ENCODE measurements around the gene DCUN1D4. TPM values are rescaled to one million over a fixed set of nuclear protein-coding genes. Genes with fewer than 3 reads are reported as not detected.
"Not testable (repeated sequence)": the region's sequence is repeated elsewhere in the genome, so short reads cannot be mapped to it uniquely, and the experiment has no call there.

The DCUN1D4 gene
- total RNA-seq, 1 donor from 2014 or later = 119 TPM

DNA sequence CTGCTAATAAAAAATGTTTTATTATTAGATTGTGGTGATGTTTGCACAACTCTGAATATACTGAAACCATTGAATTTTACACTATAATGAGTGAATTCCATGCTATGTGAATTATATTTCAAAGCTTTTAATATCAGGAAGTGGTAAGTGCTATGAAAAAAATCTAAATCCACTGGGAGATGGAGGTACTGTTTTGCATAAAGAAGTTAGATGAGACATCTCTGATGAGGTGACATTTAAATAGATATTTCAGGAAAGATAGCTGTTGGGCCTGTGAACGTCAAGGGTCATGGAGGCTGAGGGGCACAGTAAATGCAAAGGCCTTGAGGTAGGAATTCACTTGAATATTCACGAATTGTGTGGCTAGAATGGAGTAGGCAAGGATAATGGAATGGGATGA lies 12.3 kb downstream of the DCUN1D4 start:
- no peak for DNase-seq

DNA sequence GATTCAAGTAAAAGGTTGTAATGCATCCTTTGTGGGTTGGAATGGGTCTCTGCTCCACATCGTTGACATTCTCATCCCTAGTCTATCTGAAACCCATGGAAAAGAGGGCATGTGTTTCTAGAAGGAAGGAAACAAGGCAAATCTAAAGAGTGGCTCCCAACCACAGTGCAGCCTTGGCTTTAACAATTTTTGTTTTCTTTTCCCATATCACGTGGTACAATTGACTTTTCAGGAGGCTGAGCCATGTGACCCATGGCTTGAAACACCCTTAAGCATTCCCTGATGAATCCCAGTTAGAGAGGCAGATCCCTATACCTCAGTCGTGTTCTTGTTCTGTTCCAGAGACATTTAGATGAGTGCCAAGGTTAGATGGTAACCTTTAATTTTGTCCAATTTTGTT lies 12.8 kb downstream of the DCUN1D4 start:
- DNase-seq = no peak

DNA sequence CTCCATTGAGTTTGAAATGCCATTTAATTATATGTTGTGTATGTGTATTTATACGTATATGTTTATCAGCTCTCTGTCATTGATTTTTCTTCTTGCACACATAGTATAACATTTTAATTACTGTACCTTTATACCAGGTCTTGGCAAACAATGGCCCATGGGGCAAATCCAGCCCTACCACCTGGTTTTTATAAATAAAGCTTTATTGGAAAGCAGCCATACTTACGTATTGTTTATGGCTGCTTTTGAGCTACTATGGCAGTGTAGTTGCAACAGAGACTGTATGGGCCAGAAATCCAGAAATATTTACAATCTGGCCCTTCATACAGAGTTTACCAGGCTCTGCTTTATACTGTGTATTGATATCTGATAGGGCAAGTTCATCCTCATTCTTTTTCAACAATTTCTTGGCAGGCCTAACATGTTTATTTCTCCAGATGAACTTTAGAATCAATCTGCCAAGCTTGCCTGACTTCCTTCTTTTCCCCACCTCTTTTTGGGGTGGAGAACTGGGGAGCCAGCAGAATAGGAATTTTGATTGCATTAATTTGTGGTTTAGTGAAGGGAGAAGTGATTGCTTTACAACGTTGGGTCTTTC lies 15.8 kb downstream of the DCUN1D4 start:
- no peak for DNase-seq

DNA sequence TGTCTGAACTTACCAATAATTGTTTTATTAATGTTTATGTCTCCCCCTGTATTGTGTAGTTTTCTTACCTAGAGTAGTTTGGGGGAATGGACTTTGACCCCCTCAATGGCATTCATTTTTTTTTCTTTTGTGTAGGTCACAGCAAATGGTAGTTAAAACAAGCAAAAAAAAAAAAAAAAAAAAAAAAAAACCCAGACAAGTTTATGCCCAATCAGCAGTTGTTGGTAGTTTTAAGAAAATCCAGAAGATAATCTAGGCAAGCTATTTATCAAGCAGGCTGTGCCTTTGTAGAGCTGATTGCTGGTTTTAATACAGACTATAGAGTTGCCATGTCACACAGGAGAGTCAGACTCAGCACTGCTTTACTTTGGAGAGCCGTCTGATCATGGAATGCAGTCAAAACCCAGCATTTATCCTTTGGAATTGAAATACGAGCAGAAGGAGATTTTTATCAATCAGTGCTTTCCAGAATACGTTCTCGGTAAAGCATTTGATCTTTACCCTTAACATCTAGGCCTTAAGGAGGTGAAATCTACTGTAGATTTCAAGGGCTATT lies 16.6 kb downstream of the DCUN1D4 start:
- no peak for DNase-seq

DNA sequence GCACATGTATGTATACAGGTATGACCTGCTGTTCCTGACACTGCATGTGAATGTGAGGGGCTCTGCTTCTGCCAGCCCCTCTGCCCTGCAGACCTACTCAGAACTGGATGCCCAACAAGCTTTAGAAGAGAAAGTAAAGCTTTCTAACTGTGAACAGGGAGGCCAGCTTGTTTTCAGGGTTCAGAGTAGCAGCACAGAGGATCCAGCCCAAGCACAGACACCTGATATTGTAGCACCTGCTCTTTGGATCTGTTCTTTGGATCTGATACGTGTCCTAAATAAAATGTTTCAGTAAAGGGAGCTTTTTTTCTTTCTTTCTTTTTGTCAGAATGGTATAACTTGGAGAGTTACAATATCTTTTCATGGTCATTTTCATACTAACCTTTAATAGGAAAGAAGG lies 19.2 kb downstream of the DCUN1D4 start:
- DNase-seq = no peak

DNA sequence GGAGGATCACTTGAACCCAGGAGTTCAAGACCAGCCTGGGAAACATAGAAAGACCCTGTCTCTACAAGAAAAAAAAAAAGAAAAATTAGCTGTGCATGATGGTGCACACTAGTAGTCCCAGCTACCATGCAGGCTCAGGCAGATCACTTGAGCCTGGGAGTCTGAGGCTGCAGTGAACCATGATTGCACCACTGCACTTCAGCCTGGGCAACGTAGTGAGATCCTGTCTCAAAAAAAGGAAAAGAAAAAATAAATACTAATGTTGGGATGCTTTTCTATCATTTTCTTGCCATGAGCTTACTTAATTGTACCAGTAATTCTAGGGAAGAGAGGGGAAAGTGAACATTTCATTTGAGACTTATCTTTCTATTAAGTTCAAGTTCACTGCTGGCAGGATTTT lies 19.8 kb downstream of the DCUN1D4 start:
- DNase-seq = no peak

DNA sequence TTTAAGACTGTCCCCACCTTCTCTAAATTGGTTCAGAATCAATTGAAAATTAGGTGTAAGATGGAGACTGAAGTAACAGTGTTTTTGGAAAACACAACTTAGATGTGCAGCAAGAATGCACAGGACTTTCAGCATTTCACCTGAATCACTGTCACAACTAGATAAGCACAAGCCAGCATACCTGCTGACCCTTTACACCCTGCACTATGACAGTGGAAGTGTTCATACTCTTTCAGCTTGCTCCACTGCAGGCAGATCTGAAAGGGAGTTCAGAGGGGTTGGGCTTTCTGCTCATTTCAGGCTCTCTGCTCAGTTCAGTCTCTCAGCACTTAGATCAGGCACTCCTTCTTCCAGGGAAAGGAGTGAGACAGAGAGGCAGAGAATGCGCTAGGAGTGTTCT lies 22.8 kb downstream of the DCUN1D4 start:
- no peak for DNase-seq

DNA sequence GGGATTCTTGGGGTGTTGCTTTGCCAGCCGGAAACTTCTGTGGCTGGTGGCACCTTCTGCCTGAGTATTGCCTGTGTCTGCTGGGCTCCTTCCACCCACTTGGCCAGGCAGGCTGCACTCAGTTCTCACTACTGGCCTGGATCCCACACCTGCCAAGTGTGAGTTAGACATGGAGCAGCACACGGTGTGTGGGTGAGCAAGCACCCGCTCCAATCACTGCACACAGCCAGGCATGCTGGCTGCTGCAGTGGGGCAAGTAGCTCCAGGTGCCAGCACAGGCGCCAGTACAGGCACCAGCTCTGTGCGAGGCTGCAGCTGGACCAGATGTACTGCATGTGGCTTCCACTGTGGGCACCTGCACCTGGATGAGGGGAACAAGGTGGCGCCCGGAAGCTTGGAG lies 23.9 kb downstream of the DCUN1D4 start:
- DNase-seq = peak; percentile 30

DNA sequence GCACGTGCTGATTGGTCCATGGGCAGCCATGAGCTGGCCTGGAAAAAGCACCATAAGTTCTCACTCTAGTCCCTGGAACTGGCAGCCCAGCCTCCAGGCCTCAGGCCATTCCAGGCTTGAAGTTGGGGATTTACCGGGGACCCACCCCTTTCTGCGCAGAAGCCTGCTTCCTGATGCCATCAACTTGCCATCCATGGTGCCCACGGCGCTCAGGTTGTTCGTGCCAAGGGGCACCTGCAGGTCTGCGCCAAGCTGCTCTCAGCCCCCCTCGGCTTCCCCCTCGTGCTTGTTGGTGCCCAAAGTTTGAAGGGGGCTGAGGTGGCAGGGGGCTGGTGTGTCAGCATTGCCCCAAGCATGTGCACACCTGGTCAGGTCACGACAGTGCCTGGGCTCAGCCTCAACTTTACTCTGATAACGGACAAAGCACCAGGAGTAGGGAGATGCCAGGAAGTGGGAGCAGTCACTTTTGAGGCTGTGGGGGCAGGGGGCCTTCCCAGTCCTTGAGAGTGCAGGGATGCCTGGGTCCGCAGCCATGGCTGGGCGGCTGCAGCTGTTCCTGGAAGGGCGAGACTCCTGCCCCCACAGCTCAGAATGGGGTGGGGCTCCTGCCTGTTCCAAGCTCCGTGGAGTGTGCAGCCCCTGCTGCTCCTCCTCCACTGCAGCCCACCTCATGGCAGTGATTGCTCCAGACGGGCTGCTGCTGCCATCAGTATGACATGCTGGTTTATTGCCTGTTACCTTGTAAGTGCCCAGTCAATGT lies 24.9 kb downstream of the DCUN1D4 start:
- DNase-seq = no peak

DNA sequence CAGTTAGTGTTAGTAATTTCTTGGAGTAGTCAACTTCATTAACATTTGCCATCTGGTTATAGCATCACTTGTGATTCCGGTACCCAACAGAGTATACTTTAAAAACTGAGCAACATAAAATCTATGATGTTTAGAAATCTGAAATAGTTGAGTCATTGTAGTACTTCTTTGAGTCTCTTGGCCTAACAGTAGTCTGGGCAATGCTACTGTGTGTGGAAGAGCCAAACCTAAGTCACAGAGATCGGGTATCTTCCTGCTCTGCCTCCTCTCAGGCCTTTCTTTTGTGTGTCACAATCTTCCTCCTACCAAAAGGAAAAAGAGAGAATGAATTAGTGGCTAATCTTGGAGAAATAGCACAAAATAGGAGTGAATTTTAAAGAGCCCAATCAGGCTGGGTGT lies 25.5 kb downstream of the DCUN1D4 start:
- no peak for DNase-seq

DNA sequence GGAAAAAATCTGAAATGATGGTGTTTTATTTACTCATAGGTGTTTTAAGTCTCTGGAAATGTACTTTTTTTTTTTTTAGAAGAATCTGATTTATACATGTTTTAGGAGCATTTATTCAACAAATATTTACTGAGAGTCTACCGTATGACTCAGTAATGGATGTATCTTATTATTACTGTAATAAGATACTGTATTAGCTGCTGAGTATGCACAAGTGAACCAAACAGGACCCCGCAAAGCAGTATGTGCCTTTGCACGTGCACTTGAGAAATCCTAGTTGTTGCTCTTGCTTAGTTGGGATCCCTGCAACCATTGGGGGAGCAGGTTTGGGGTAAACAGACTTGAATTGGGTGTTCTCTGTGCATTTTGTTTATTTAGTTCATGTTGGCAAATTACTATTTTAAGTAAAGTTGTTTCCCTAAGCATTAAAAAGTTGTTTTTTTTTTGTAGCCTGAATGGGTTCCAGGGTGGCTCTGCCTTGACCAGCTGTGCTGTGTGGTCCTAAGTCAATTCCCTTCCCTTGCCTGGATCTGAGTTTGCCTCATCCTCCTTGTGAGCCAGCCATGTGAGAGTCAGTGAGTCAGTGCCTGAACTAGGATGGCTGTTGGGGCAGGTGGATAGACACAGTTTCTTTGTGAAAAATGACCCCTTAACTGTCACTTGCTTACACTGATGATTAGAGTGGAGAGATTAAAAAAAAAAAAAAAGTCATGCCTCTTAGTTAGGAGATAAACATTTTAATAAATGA lies 27.7 kb downstream of the DCUN1D4 start:
- DNase-seq = no peak

DNA sequence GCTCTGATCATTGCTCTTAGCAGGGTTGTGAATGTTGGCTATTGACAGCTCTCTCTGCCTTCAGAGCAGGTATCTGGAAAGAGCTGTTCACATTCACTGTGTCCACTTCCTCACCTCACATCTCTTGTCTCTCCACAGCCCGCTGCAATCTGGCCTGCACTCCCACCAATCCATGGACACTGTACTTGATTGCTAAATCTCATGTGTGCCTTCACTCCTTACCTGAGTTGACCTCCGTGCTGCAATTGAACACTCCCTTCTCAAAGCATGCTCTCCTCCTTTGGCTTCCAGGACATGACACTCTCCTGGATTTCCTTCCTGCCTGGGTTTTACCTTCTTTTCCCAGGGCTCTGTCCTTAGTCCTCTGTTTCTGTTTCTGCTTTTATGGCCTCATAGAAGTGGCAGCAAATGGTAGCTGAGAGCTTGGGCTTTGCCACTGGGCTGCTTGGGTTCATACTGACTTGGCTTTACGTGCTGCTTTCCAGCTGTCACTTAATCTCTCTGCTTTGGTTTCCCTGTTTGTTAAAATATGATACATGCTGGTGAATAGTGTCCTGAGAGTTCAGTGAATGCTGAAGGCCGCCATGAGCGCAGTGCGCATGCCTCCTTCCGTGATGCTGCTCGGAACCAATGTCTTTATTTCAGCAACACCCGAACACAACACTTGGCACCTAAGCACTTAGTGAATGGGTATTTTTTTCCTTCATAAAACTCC lies 29.5 kb downstream of the DCUN1D4 start:
- no peak for DNase-seq

DNA sequence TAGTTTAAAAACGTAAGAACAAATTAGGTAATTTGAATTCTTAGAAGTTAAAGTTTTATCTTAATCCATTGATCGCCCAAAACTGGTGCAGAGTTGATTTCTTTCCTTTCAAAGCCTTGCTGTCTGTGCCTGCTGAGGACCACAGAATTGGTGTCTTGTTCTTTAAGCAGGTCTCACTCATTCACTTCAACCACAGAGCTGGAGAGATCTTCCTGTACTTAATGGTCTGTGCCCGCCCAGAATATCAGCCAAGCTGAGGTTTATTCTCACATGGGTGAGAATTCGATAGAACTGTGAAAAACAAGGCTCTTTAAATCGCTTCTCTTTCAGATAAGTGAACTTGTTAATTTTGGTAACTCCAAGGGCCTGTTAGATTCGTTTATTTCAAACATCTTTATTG lies 31.6 kb downstream of the DCUN1D4 start:
- DNase-seq = no peak

DNA sequence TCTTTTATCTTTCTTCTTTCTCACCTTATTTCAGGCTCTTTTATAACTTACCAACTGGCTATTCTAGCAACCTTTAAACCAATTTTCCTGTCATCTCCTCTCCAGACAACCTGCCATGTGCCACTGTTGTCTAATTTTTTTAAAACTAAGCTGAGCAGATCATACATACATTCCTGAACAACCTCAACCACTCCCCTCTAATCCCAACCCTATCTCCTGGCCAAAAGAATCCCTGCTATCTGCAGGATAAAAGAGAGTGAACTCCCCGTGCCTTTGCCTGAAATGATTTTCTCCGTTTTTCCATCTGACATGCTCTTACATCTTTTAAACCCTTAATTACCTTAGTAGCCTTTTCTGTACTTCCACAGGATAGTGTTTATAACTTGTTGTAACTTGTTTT lies 35.5 kb downstream of the DCUN1D4 start:
- DNase-seq = no peak

DNA sequence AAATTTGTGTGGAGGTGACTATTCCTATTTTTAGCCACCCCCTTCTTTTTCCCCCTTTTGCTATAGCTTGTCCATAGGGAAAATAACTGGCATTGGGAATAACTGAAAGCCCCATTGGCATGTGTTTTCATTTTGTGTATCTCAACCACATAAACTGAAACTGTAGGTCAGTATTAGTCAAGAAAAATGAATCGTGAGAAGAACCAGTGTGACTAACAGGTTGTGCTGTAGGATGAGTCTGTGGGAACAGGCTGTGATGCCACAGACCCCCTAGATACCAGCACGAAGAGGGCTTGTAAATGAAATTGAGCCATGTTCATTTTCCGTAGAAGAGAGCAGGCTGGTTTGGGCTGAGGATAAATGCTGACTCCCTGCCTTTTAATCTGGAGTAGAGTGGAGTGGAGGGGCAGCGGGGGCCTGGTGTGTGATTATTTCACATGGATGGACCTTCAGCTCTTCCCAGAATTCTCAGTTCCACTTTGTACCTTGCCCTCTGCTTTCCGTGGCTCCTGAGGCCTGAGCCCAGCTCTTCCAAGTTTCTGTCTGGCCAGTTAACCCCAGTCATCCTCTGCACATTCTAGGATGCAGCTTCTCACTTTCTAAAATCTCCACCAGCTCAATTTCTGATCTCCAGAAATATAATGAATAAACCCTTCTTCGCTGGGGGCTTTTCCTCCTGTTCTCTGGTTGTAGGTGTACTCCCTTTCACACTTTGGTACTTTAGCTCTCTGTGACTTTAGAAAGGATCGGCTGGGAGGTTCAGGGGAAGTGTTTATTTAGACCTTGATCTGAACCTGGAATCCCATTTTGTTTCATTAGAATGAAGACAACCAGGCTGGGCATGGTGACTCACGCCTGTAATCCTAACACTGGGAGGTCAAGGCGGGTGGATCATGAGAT lies 37.3 kb downstream of the DCUN1D4 start:
- no peak for DNase-seq

DNA sequence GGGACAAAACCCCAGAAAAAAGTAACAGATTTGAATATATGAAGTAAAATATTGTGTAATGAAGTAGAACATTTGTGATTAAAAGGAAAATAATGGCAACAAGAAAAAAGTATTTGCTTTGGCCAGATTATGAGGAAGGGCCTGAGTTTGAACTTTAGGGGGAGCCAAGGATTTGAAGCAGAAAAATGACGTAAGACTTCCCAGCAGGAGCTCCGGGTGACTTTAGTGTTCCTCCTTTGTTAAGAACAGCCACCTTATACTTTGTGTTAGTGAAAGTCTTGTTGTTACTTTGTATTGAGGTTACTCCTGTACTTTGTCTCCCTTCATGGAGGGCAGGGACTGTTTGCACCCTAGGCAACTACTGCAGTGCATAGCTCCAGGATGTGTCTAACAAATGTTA lies 41.1 kb downstream of the DCUN1D4 start:
- DNase-seq = no peak

DNA sequence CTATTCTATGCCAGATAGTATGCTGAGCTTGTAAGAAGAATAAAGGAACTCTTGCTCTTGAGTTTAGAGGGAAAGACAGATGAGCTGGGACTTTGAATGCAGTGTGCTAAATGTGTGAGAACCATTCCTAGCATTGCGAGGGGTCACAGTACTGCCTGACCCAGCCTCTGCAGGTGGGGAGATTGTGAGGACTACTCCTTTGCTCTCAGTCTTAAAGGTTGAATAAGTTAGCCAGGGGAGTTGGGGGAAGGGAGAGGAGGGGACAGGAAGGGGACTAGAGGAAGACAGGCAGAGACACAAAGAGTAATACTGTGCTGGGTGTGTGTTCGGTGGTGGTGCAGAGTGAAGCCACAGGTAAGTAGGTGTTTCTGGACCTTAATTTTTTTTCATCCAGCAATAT lies 41.7 kb downstream of the DCUN1D4 start:
- DNase-seq = no peak

DNA sequence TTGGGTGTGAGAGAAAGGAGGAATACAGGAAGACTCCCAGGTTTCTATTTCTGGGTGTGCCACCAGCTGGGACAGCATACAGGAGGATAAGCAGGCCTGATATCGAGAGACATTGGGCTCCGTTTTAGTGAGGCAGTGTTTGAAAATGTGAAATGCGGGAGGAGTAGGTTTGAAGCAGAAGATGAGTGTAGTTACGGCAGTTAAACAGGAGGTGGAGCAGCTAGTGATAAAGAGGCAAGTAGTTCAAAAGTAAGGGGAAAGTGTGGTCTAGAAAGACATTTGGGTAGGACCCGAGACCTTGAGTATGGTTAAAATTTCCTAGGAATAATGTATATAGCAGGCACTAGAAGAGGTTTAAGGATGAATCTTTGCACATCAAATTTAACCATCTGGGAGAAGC lies 42.4 kb downstream of the DCUN1D4 start:
- DNase-seq = no peak

DNA sequence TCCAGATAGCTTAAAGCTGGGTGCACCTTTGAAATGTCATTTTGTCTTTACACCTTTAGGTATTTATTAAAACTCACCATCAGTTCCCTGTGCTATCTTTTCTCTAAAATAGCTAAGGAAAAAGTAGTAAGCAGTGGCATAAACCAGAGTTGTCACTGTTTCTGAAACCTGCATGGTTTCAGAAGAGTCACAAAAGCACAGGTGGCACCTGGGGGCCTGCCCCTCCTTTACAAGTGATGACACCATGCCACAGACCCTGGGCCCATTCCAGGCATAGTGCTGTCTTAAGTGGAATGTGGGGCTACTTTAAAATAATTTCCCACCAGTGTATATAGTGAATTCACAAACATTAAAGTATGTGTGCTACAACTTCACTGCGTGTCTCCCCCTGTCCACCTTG lies 47.8 kb downstream of the DCUN1D4 start:
- no peak for DNase-seq

DNA sequence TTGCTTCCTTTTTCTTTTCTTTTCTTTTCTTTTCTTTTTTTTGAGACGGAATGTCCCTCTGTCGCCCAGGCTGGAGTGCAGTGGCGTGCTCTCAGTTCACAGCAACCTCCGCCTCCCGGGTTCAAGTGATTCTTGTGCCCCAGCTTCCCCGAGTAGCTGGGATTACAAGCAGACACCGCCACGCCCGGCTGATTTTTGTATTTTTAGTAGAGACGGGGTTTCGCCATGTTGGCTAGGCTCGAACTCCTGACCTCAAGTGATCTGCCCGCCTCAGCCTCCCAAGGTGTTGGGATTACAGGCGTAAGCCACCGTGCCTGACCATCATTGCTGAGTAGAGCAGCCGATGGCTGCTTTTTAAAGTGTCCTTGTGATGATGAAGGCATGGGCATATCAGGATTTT lies 50.4 kb downstream of the DCUN1D4 start:
- DNase-seq = not testable (repeated sequence)

DNA sequence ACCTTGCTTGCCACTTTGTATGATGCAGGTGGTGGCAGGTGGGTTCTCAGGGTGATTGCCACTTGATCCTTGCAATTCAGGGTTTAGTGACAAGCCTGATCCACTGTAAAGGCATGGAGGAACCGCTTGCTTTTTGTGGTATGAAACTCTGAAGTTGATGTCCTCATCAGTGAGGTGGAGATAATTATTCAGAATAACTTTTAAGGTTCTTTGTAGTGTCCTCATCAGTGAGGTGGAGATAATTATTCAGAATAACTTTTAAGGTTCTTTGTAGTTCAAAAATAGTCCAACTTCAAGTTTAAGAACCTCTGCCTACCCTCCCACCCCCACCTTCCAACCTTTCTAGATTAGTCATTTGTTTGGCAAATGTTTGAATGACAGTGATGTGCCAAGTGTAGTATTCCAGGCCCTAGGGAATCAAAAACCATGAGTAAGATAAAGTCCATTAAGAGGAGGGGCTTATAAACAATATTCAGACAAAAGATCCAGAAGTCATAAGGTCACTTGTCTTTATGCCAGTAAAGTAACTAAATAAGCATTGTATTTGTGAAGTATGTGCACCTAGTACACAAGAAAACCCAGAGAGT lies 51.2 kb downstream of the DCUN1D4 start:
- no peak for DNase-seq
